GM23338 (cell line): ENCODE results near the gene HIBADH. TPM values are rescaled to one million over a fixed set of nuclear protein-coding genes. Genes with fewer than 3 reads are reported as not detected.

ENCODE experiments used
- ATAC-seq: fragments of 200-7000 bp; cut with Tn5 transposase; 3 replicates; pipeline ENCODE4 v1.9.1; 2020
- DNase-seq: peaks from one replicate; pipeline ENCODE4 v3.0.0-alpha.2; 2015; ENCODE audit warnings: low spot score
- H2AFZ ChIP-seq: fragments of 200-600 bp; sonication (generic); 2 replicates; pipeline ENCODE4 v1.8.0; 2016; ENCODE audit warnings: antibody characterized with exemption, mild to moderate bottlenecking, moderate library complexity
- H3F3A ChIP-seq: fragments of 200-600 bp; sonication (generic); replicated peaks from 2 replicates; pipeline ENCODE4 v1.8.0; 2017; ENCODE audit warnings: antibody characterized with exemption, mixed run types, low read depth
- H3K27ac ChIP-seq: fragments of 200-600 bp; sonication (generic); 2 replicates; pipeline ENCODE4 v1.6.1; 2016; ENCODE audit warnings: low read depth
- H3K27me3 ChIP-seq: fragments of 200-600 bp; sonication (generic); 2 replicates; pipeline ENCODE4 v1.8.0; 2016; ENCODE audit warnings: mild to moderate bottlenecking, mixed run types, moderate library complexity; ENCODE audit not compliant: insufficient read depth
- H3K36me3 ChIP-seq: fragments of 200-600 bp; sonication (generic); 2 replicates; pipeline ENCODE4 v1.8.0; 2016; ENCODE audit warnings: mild to moderate bottlenecking; ENCODE audit not compliant: insufficient read depth
- H3K4me1 ChIP-seq: fragments of 200-600 bp; sonication (generic); 2 replicates; pipeline ENCODE4 v1.8.0; 2016; ENCODE audit warnings: mild to moderate bottlenecking, moderate library complexity; ENCODE audit not compliant: insufficient read depth
- H3K4me2 ChIP-seq: fragments of 200-600 bp; sonication (generic); 2 replicates; pipeline ENCODE4 v1.7.1; 2017; ENCODE audit warnings: mixed run types
- H3K4me3 ChIP-seq: fragments of 200-600 bp; sonication (generic); 2 replicates; pipeline ENCODE4 v1.6.1; 2016; ENCODE audit warnings: mixed run types
- H3K79me2 ChIP-seq: fragments of 200-600 bp; sonication (generic); replicated peaks from 2 replicates; pipeline ENCODE4 v1.8.0; 2017; ENCODE audit warnings: mild to moderate bottlenecking; ENCODE audit not compliant: insufficient read depth
- H3K9me2 ChIP-seq: fragments of 200-600 bp; sonication (generic); 2 replicates; pipeline ENCODE4 v1.8.0; 2017; ENCODE audit not compliant: insufficient read depth
- H4K20me1 ChIP-seq: fragments of 200-600 bp; sonication (generic); replicated peaks from 2 replicates; pipeline ENCODE4 v1.8.0; 2017; ENCODE audit warnings: mild to moderate bottlenecking; ENCODE audit not compliant: insufficient read depth
- H3K27ac Mint-ChIP-seq: 2 replicates; pipeline ENCODE4 v1.8.0; 2020; ENCODE audit warnings: inconsistent platforms, mild to moderate bottlenecking, moderate library complexity, mixed read lengths
- H3K27me3 Mint-ChIP-seq: 3 replicates; pipeline ENCODE4 v1.8.0; 2022; ENCODE audit warnings: low read depth, mild to moderate bottlenecking, moderate library complexity, mixed read lengths, inconsistent platforms; ENCODE audit not compliant: insufficient read depth, poor library complexity
- H3K36me3 Mint-ChIP-seq: 3 replicates; pipeline ENCODE4 v1.8.0; 2021; ENCODE audit warnings: low read depth, mild to moderate bottlenecking, inconsistent platforms, moderate library complexity, mixed read lengths
- H3K4me1 Mint-ChIP-seq: 3 replicates; pipeline ENCODE4 v1.8.0; 2020; ENCODE audit warnings: mild to moderate bottlenecking, inconsistent platforms, mixed read lengths
- H3K4me3 Mint-ChIP-seq: 3 replicates; pipeline ENCODE4 v1.8.0; 2021; ENCODE audit warnings: moderate library complexity, mild to moderate bottlenecking, inconsistent platforms, mixed read lengths
- H3K9me3 Mint-ChIP-seq: 3 replicates; pipeline ENCODE4 v1.8.0; 2020; ENCODE audit warnings: moderate library complexity, mild to moderate bottlenecking, inconsistent platforms, mixed read lengths
- CREB1 ChIP-seq: fragments of 250-450 bp; sonication (Bioruptor Pico); IDR thresholded peaks from 2 replicates; pipeline ENCODE4 v1.5.0; 2020; ENCODE audit warnings: low read depth, mild to moderate bottlenecking, moderate library complexity
- ETS1 ChIP-seq: IDR thresholded peaks from 2 replicates; pipeline ENCODE4 v1.6.1; 2016; ENCODE audit warnings: antibody characterized with exemption
- EZH2 ChIP-seq: fragments of 200-600 bp; sonication (generic); IDR thresholded peaks from one replicate; pipeline ENCODE4 v1.8.0; 2017; ENCODE audit warnings: antibody characterized with exemption, mild to moderate bottlenecking, low read depth; ENCODE audit not compliant: unreplicated experiment
- JUNB ChIP-seq: IDR thresholded peaks from one replicate; pipeline ENCODE4 v1.6.1; 2016; ENCODE audit warnings: antibody characterized with exemption; ENCODE audit not compliant: unreplicated experiment
- NANOG ChIP-seq: IDR thresholded peaks from 2 replicates; pipeline ENCODE4 v1.6.1; 2016; ENCODE audit warnings: antibody characterized with exemption, borderline replicate concordance
- REST ChIP-seq: IDR thresholded peaks from one replicate; pipeline ENCODE4 v1.6.1; 2018; ENCODE audit warnings: antibody characterized with exemption; ENCODE audit not compliant: unreplicated experiment
- STAT1 ChIP-seq: IDR thresholded peaks from one replicate; pipeline ENCODE4 v1.6.1; 2016; ENCODE audit warnings: antibody characterized with exemption; ENCODE audit not compliant: unreplicated experiment
- ZNF114 ChIP-seq: fragments of 250-450 bp; sonication (Bioruptor Pico); IDR thresholded peaks from 2 replicates; pipeline ENCODE4 v1.5.0; 2020; ENCODE audit warnings: mild to moderate bottlenecking, moderate library complexity
- ZNF331 ChIP-seq: fragments of 250-450 bp; sonication (Bioruptor Pico); IDR thresholded peaks from 2 replicates; pipeline ENCODE4 v1.5.0; 2020; ENCODE audit warnings: low read depth, mild to moderate bottlenecking, moderate library complexity
- ZNF462 ChIP-seq: fragments of 250-450 bp; sonication (Bioruptor Pico); IDR thresholded peaks from 2 replicates; pipeline ENCODE4 v1.5.0; 2020; ENCODE audit warnings: mild to moderate bottlenecking, moderate library complexity
- polyA plus RNA-seq: library from polyadenylated mRNA; unstranded; fragments of >200 nt; fragmentation: Nextera tagmentation; extraction: Ambion mirVana; gene quantifications from 2 replicates; pipeline ENCODE4 v1.2.1, GENCODE V29; 2016
- total RNA-seq: library from RNA; depleted of rRNA; stranded (reverse); fragments of >200 nt; shearing (Covaris generic); gene quantifications from 2 replicates; pipeline ENCODE4 v1.2.3, GENCODE V29; 2014

HIBADH gene
- total and polyA plus RNA-seq, 2 experiments from 2014 or later: 31.3 to 57.0 TPM

GRCh38 chr7:27616914-27617548 lies 45.7 kb downstream of the HIBADH start:
- peaks cover 3% of the 10 kb centered on the region for H3K27me3 Mint-ChIP-seq

More at GRCh38 chr7:27616914-27617548, 45.7 kb downstream of the HIBADH start:
- TF ChIP-seq ETS1: no peak
- no peak for TF ChIP-seq NANOG
- no peak for TF ChIP-seq JUNB
- no peak for TF ChIP-seq CREB1
- TF ChIP-seq EZH2: no peak
- no peak for TF ChIP-seq ZNF331
- TF ChIP-seq ZNF462: no peak
- no peak for TF ChIP-seq ZNF114 (CRISPR knock-in tag)
- TF ChIP-seq REST: no peak
- no peak for TF ChIP-seq STAT1
- H3K79me2 ChIP-seq: peaks cover 15% of the 10 kb centered on the region; the same call in 1 of the 2 replicates
- H3K27me3 ChIP-seq: no peaks in the 10 kb centered on the region
- H3K4me3 ChIP-seq: no peak overlapping the region
- Mint-ChIP-seq H3K4me1 (peaks cover 4% of the 10 kb centered on the region; the same call in 1 of the 3 replicates), H3K36me3 (peaks cover 55% of the 10 kb centered on the region), H3K4me3 (no peak overlapping the region), H3K27ac (no peak overlapping the region), H3K9me3 (peaks cover 18% of the 10 kb centered on the region)
- no peaks in the 10 kb centered on the region for H3K4me1 ChIP-seq
- H3K36me3 ChIP-seq: no peaks in the 10 kb centered on the region; the same call in 1 of the 2 replicates
- no peak for DNase-seq
- H3K9me2 ChIP-seq: no peaks in the 10 kb centered on the region; the same call in 1 of the 2 replicates
- no peak overlapping the region for H3K4me2 ChIP-seq
- H4K20me1 ChIP-seq: no peaks in the 10 kb centered on the region
- H3F3A ChIP-seq: no peaks in the 10 kb centered on the region
- no peak overlapping the region for H3K27ac ChIP-seq
- ATAC-seq: no peak
- H2AFZ ChIP-seq: no peak overlapping the region
